Cardiac septum (tissue), 1 donor: ENCODE results near the gene NRIP1. TPM values are rescaled to one million over a fixed set of nuclear protein-coding genes. Genes with fewer than 3 reads are reported as not detected.

Experiments used
- DNase-seq: peaks from one replicate; pipeline ENCODE4 v3.0.0-alpha.2; 2020; ENCODE audit warnings: low spot score
- intact Hi-C: fragments of 100-400 bp; cut with DNase I; formaldehyde crosslinking; loops from one replicate; pipeline ENCODE4 v1.14.0; 2022
- total RNA-seq: library from RNA; stranded (reverse); fragmentation: NEBNext Ultra II Directional; extraction: Animal tissue kit (Norgen Biotek cat#: 25700); gene quantifications from one replicate; pipeline ENCODE4 v1.2.1, GENCODE V29; 2021
- donor health status: DM: no; HTN: no; CAD: no.

NRIP1 gene
- total RNA-seq, 1 donor from 2014 or later = 16.7 TPM

DNA sequence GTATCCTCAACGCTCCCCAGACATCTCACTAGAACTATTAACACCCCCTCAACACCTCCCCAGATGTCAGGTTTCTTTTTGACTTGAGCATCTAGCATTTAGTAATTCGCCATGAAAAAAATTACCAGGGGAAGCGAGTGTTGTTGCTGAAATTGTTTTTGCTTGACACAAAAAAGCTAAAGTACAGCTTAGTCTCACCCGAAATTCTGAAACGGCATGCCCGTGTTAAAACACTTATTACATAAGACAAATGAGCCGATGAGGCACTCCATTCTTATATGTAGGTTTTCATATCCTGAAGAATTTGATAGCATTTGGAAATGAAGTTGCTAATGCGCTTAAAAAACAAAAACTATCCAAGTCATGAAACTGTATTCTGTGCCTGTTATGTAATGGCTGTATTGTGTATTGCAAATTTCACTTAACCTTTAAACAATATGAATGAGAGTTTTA lies 1.3 kb upstream of the NRIP1 start:
- no peak for DNase-seq
- intact Hi-C loops = loop anchor here (10.0 kb wide), 1 partner anchor 159 kb away; no protein-coding TSS in a partner anchor

DNA sequence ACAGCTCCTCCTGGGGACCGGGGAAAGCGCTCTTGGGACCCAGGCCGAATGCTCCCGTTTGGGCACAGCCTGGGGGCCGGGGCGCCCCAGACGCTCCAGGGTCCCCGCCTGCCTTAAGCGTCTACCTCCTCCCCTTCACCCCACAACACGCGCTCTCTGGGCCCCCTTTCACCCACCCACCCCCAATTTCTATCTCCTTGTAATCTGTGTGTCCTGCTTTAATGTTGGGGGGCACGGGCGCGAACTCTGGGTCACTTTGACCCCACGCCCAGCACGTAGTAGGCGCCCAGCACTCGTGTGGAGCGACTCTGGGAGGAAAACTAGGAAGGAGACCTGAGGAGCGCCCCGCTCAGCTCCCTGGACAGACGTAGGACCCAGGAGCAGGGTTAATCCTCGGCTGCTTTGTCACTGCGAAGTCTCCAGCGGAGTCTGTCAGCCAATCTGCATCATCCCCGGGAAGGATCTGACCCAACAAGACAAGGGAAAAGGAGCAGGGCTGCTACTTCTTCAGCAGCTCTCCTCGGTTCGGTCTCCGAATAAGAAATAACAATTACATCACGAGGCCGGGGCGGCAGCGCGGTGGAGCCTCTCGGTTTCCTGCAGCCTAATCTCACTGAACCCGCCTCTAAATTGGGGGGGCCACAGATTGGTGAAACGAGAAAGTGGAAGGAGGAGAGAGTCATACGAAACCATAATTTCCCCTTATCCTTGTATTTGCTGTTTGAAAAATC lies 757 bp upstream of the NRIP1 start:
- intact Hi-C loops = loop anchor here (10.0 kb wide), 1 partner anchor 159 kb away; no protein-coding TSS in a partner anchor
- peak; percentile 86 for DNase-seq

DNA sequence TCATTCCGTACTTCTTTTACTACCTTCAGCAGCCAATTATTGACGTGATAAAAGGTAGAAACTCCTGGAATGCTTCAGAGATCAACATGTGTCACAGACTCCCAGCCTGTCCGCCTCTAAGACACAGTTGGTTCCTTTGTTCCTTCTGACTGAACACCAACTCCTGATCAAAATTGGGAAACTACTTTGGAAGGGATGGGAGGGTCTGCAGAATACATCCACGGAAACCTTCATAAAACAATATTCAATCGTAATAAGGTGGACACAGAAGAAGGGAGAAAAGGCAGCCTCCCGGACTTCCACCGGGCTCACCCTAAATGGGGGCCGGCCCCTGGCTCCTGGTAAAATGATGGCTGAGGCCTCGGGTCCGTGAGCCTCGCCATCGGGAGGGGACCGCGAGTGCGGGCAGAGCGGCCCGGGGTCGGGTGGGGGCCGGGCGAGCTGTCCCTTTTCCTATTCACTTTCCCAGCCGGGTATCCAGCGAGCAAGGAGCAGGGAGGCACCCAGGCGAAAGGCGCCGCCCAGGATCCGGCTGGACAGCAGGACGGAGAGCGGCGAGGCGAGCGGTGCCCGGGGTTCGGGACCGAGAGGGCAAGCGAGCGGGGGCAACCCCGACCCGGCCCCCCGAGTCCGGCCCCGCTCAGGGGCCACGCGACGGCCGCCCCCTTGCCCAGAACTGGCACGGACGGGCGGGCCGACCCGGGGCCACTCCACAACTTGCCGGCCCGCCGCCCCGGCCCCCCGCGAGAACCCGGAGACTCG lies 805 bp downstream of the NRIP1 start:
- DNase-seq = peak; percentile 84
- intact Hi-C loops = loop anchor here (5.0 to 10.0 kb wide), 3 partner anchors 161 to 418 kb away; no protein-coding TSS in a partner anchor

DNA sequence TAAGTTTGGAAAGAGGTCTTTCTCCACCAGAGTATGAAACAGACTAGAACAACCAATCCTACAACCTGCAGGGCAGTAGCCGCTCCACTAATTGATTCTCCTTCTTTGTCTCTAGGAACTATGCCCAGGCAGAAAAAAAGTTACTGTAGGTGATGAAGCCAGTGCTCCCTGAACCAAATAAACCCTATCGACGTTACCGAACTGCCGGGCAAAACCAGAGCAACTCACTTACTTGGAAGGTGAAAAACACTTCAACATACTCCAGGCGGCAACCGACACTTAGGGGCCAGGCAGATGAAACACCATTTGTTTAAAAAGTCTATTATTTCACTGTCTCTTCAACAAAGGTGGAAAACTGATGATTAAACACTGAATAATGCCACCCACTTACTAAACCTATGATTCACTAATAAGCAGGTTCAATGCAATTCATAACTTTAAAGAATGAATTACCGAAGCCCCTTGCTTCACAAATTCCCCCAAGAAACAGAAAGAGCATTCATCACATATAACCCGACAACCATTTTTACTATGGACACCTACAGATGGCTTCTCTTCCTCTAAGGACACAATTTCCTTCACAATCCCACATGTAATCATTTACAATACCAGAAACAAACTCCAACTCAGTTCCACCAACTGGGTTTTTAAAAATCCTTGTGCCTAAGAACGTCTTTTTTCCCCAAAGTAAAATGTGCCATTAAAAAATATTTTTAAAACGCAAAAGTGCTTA lies 1.6 kb downstream of the NRIP1 start:
- intact Hi-C loops = loop anchor here (5.0 to 10.0 kb wide), 3 partner anchors 162 to 419 kb away; no protein-coding TSS in a partner anchor
- DNase-seq = no peak

DNA sequence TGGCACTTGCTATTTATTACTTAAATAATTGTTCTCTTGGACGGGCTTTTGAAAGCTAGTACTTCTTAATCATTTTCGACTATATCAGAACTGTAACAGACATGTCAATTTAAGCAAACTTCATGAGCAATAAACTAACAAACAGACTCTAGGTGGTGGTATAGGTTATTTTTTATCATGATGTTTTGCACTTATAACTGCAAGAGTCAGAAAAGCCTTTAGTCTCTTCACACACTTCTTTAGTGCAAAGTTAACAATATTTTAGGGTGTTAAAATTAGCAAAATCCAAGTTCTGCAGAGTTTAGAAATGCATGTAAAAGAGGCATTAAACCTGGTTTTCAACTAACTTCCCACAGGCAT lies 2.2 kb downstream of the NRIP1 start:
- DNase-seq = no peak
- intact Hi-C loops = loop anchor here (5.0 to 10.0 kb wide), 3 partner anchors 162 to 420 kb away; no protein-coding TSS in a partner anchor

DNA sequence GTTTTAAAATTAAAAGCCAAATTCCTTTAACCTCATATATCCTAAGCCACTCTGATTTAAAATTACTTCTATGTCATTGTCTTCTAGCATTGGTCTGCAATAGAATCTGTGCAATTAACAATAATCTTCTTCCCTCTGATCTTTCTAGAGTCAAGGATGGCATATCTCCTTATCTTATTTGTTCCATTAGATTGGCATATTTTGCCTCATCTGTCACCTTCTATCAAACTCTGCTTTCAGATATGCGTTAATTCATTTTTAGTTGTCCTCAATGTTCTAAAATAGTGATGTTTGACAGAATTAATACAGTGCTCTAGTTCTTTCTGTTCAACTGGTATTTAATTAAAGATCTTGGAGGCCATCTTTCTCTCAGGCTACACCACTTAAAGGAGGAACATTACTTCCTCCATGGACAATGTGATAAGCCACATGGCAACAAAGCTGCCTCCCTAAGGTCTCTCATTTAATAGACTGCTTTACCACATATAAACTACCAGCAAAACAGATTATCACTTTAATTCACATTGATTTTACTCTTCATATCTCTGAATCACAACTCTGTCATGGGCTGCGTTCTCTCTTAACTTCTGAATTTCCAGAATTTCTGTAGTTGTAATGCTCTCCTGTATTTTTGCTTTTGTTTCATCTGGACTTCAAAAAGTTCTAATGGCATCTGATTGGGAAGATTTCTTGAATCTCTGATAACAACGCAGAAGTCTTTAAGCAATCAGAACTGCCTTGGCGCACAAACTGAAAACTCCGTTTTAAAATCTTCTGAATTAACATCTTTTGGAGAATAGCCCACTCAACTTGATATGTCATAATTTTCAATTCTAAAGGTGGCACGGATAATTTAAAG lies 2.8 kb downstream of the NRIP1 start:
- intact Hi-C loops = loop anchor here (5.0 to 10.0 kb wide), 3 partner anchors 163 to 420 kb away; no protein-coding TSS in a partner anchor

DNA sequence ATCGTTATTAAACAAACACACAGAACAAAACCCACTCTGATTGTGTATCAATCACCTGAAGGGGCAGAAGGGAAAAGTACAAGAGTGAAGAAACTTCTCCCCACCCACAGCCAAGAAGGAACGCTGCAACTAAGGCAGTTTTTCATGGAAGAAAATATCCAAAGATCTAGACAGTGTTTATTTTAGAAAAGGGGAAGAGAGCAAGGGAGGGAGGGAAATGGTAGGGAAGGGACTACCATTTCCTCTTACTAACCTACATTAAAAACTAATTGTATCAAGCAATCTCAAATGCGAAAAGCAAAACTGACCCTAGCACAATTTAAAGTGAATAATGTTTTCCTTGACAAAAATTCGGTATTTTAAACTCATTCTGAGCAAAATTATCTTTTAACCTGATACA lies 3.5 kb downstream of the NRIP1 start:
- intact Hi-C loops = loop anchor here (5.0 to 10.0 kb wide), 3 partner anchors 164 to 421 kb away; no protein-coding TSS in a partner anchor

More for the DNA sequence above, 2.8 kb downstream of the NRIP1 start:
- DNase-seq = no peak

DNA sequence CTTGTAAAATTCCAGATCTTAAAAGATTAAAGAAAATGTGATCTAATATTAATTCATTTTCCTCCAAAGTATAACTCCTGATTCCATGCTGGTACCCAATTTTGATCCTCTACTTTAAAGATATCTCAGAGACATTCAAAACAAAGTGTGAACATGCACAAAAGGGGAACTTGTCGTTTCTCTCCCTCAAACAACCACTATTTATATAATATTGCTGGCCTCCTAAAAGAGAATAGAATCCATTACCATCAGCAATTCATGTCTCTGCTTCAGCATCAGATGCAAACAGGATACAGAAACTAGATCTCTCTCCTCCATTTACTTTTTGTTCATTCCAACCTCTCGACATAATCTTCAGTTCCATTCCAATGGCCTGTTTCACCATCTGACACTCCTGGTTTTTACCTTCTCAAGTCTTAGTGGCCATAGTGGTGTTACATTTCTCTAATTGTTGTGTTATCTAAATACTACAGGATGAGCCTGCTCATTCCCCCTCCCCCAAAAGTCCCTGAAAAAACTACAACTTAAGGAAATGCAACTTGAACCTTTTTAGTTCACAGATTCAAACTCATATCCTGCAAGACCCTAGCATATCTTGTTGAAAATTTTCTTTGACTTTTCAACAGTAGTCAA lies 4.1 kb downstream of the NRIP1 start:
- intact Hi-C loops = loop anchor here (5.0 to 10.0 kb wide), 3 partner anchors 164 to 422 kb away; no protein-coding TSS in a partner anchor
- DNase-seq = no peak

More for the DNA sequence above, 3.5 kb downstream of the NRIP1 start:
- no peak for DNase-seq

DNA sequence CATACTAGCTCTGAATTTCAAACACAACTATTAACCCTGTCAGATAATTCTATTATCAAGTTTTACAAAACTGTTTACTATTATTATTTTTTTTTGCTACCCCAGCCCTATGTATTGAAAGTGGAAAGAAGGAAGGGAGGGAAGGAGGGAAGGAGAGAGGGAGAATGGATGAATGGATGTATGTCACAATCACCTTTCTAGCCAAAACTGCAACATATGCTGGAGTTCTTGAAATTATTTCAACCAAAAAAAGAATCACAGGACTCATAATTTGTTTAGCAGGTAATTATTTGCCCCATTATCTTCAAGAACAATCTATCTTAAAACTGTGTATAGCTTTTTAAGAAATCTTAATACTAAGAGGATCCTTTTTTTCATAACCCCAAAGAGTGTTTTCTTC lies 5.4 kb downstream of the NRIP1 start:
- intact Hi-C loops = no loop called here
- DNase-seq = no peak

DNA sequence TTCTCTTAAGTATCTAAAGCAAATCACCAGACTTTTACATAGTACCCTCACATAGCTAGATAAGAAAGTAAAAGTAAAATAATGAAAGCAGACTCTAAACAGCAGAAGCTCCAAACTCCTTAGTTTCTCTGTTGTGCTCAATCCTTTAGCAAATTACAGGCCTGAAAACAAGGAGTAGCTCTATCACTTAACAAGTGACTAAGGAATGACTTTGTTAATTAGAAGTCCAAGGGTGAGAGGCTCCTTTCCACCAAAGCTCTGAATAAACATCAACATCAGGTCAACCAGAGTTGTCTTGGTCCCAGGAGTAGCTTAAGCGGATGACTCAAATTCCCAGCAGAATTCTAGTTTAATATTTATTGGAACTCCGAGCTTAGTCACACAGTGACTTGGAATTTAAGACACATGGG lies 5.9 kb downstream of the NRIP1 start:
- DNase-seq = no peak
- intact Hi-C loops = no loop called here

DNA sequence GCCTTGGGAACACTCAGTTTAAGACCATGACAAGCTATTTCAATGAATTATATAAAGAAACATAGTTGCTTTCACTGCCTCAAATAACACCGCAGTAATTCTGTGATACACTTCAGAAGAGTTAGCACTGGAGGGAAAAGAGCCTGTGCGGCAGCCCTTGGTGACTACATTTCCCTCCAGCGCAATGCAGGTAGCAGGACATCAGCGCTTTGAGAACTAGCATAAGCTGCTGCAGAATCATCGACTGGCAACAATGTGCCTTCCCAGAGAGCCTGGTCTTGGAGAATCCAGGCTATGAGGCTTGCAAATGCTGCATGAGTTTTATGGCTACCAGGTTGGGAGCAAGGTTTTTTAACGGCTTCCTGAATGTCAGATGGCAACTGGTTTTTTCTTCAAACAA lies 7.5 kb downstream of the NRIP1 start:
- intact Hi-C loops = no loop called here
- DNase-seq = no peak

DNA sequence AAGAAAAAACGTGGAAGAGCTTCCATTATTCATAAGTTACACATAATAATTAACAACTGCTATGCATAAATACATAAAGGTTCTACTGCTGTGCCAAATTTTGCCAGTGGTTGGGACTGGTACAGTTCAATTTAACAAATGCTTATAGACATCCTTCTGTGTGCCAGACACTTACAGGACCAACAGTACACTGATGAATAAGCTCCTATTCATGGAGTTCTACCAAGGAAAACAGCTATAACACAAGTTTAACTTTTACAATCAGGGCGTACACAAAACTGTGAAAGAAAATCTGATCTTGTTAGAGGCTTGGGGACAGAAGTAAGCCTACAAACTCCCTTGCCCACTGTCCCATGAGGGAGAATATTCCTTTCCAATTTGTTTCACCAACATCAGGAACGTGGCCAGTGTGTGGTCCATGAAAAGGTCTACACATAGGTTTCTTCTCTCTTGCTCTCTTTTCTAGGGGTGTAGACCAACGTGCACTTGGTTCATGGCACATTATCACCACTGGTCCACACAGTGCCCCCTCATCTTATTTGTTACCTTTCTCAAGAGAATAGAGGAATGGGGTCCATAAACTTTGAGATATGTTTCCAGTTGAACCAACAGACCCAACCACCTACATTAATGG lies 10.1 kb downstream of the NRIP1 start:
- intact Hi-C loops = no loop called here
- DNase-seq = no peak

DNA sequence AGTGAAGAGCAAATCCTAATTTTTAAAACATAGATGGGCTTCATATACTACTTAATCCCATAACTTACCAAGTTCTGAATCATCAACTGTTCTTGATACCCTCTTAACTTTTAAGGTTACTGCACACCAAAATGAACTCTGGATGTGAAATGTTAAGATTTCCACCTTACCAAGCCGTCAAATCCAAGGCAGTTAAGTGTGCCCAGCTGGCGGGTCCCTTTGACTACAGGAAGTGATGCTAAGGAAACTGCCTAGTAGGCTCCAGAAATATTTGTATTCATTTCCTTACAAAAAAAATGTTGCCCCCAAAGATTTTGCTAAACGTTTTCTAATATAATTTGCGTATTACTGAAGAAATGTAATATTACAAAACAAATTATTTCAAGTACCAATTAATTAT lies 10.7 kb downstream of the NRIP1 start:
- intact Hi-C loops = no loop called here
- no peak for DNase-seq

DNA sequence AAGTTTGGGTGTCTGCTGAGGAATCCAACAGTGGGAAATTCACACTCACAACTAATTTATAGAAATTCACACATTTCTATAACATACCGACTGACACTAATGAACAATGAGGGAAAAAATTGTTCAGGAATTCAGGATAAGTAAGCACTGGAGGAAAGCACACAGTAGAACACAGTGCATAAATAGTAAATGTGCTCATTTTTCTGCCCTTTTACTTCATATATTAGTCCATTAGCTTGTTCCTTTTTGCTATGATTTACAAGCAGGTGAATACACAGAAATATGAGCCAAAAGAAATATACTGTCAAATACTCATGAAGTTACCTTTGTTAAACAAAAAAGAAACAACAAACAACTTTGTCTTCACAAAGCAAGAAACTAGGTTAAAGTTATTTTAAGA lies 11.3 kb downstream of the NRIP1 start:
- no peak for DNase-seq
- intact Hi-C loops = no loop called here

DNA sequence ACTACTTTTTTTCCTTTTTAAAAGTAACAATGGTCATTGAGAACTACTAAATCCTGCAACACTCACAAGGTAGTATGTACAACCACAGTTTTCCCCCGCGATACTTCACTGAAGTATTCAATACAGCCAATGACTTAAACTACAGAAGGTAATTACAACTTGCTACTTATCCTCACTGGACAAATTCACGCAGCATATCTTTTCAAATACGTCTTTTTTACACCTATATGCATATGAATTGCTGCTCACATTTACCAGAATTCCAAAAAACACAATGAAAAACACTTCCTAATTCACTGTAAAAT lies 12.4 kb downstream of the NRIP1 start:
- no peak for DNase-seq
- intact Hi-C loops = no loop called here

DNA sequence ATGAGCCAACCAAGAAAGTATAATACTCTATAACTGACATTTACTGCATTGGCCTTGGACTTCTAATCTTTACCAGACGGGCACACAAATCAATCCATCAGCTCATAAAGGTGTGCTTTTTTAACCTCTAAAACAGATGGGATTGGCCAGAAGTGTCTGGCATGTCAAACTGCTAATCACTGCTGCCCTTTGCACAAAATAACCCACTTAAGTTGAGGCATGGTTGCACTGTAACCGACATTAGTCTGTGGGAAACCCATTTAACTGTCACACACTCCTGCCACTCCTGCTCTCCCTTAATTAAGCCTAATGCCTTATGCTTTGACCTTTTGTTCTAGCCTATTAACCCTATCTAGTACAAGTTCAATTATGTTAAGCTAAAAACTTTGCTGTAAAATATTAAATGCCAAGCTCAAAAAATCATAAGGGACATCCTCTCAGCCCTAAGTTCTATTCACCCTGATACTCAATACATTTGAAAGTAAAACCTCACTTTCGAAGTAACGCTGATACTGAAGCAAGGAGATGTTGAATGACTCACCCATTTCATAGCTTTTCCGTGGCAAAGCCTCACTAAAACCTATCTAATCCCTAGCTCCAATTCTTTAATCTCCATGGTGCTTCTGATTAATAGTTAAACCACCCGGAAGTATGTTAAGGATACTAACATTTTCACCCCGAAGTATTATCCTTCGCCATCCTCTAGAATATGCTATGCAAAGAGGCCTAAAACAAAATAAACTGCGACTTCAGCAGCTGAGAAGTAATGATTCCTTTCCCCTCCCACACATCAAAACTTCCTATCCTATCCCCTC lies 12.9 kb downstream of the NRIP1 start:
- intact Hi-C loops = no loop called here
- no peak for DNase-seq
